Measurements from ENCODE around the gene SRD5A3.

GRCh38 chr4:55311792-55312488 lies 34.1 kb upstream of the SRD5A3 start:
- TF ChIP-seq CTCF (conservative IDR thresholded peaks at IDR 0.05): no peak
- TF ChIP-seq ZFX (IDR thresholded peaks at IDR 0.05): no peak

All from C4-2B (cell line).